ENCODE data around the gene PFKP. TPM values are rescaled to one million over a fixed set of nuclear protein-coding genes. Genes with fewer than 3 reads are reported as not detected.

PFKP gene
- total RNA-seq, 4 donors from 2014 or later, result 56.6 to 154 (median 115) TPM

GRCh38 chr10:3154666-3155065 is 87.3 kb downstream of the PFKP start:
- no peak for DNase-seq
- intact Hi-C loops (cut with DNase I), result no loop called here
- H3K4me1 ChIP-seq, result peaks cover 0 to 7% of the 10 kb centered on the region in 2 donors
- 94 to 95% methylated on average over 10 of the region's 10 CpGs for WGBS, 2 donors
- no peak overlapping the region for H3K27ac ChIP-seq
- no peaks in the 10 kb centered on the region for H3K9me3 ChIP-seq
- H3K4me3 ChIP-seq (replicated peaks in 1 of 3), result no peak overlapping the region
- H3K36me3 ChIP-seq, result peaks cover 75 to 76% of the 10 kb centered on the region in 2 donors
- H3K27me3 ChIP-seq, result no peaks in the 10 kb centered on the region
- TF ChIP-seq POLR2A (IDR thresholded peaks at IDR 0.05) (no peak), CTCF (IDR thresholded peaks at IDR 0.05) (no peak)

- TF ChIP-seq POLR2A (IDR thresholded peaks at IDR 0.05) (no peak), CTCF (IDR thresholded peaks at IDR 0.05) (no peak)
- 91 to 93% methylated on average over 10 of the region's 10 CpGs for WGBS, 2 donors
- Histone ChIP-seq H3K4me3 (replicated peaks in 1 of 3) (no peak overlapping the region), H3K27me3 (no peaks in the 10 kb centered on the region), H3K27ac (no peak overlapping the region), H3K4me1 (no peaks in the 10 kb centered on the region), H3K9me3 (no peaks in the 10 kb centered on the region), H3K36me3 (peaks cover 68 to 74% of the 10 kb centered on the region in 2 donors)
- DNase-seq, result no peak
- intact Hi-C loops (cut with DNase I), result no loop called here
Measured at GRCh38 chr10:3159152-3159551, 91.8 kb downstream of the PFKP start.

- Histone ChIP-seq H3K9me3 (no peaks in the 10 kb centered on the region), H3K4me3 (replicated peaks in 1 of 3) (no peak overlapping the region), H3K27ac (no peak overlapping the region), H3K36me3 (peaks cover 67 to 75% of the 10 kb centered on the region in 2 donors), H3K27me3 (no peaks in the 10 kb centered on the region), H3K4me1 (no peaks in the 10 kb centered on the region)
- DNase-seq, result no peak
- no peak for TF ChIP-seq CTCF (IDR thresholded peaks at IDR 0.05)
- no peak for TF ChIP-seq POLR2A (IDR thresholded peaks at IDR 0.05)
- intact Hi-C loops (cut with DNase I), result no loop called here
- WGBS, 2 donors, result 93% methylated on average over 8 to 9 of the region's 9 CpGs
Measured at GRCh38 chr10:3162533-3162932, 95.2 kb downstream of the PFKP start.

- no peak overlapping the region for H3K4me3 ChIP-seq (replicated peaks in 1 of 3)
- H3K27ac ChIP-seq, result no peak overlapping the region
- intact Hi-C loops (cut with DNase I), result no loop called here
- no peaks in the 10 kb centered on the region for H3K27me3 ChIP-seq
- DNase-seq, result no peak
- WGBS, 2 donors, result 84 to 91% methylated on average over 9 of the region's 9 CpGs
- TF ChIP-seq POLR2A (IDR thresholded peaks at IDR 0.05) (no peak), CTCF (IDR thresholded peaks at IDR 0.05) (no peak)
- H3K9me3 ChIP-seq, result no peaks in the 10 kb centered on the region
- peaks cover 62 to 70% of the 10 kb centered on the region in 2 donors for H3K36me3 ChIP-seq
- no peaks in the 10 kb centered on the region for H3K4me1 ChIP-seq
Measured at GRCh38 chr10:3163879-3164278, 96.5 kb downstream of the PFKP start.

GRCh38 chr10:3165196-3165595 is 97.8 kb downstream of the PFKP start:
- H3K36me3 ChIP-seq, result peaks cover 49 to 67% of the 10 kb centered on the region in 2 donors
- WGBS, 2 donors, result 95 to 96% methylated on average over 9 of the region's 9 CpGs
- H3K27ac ChIP-seq, result no peak overlapping the region
- TF ChIP-seq CTCF (IDR thresholded peaks at IDR 0.05) (no peak), POLR2A (IDR thresholded peaks at IDR 0.05) (no peak)
- no peaks in the 10 kb centered on the region for H3K27me3 ChIP-seq
- no peaks in the 10 kb centered on the region for H3K4me1 ChIP-seq
- H3K9me3 ChIP-seq, result no peaks in the 10 kb centered on the region
- H3K4me3 ChIP-seq (replicated peaks in 1 of 3), result no peak overlapping the region
- intact Hi-C loops (cut with DNase I), result no loop called here
- no peak for DNase-seq
